Osteoblast (primary cell): ENCODE data around the gene NPPA. TPM values are rescaled to one million over a fixed set of nuclear protein-coding genes. Genes with fewer than 3 reads are reported as not detected.
"Not testable (repeated sequence)": the region's sequence is repeated elsewhere in the genome, so short reads cannot be mapped to it uniquely, and the experiment has no call there.

Experiments
- DNase-seq: peaks from one replicate; pipeline ENCODE4 v3.0.0; 2011; ENCODE audit warnings: low spot score, mixed read lengths; ENCODE audit not compliant: insufficient read length; ENCODE audit errors: missing footprints
- H2AFZ ChIP-seq: 2 replicates; pipeline ENCODE4 v1.6.0; 2011; ENCODE audit warnings: mild to moderate bottlenecking, low read length
- H3K27ac ChIP-seq: 2 replicates; pipeline ENCODE4 v1.5.1; 2011; ENCODE audit warnings: mild to moderate bottlenecking, low read depth, low read length, moderate library complexity
- H3K27me3 ChIP-seq: 2 replicates; pipeline ENCODE4 v1.6.0; 2012; ENCODE audit warnings: mild to moderate bottlenecking, control low read depth, inconsistent platforms, low read length, moderate library complexity; ENCODE audit not compliant: insufficient read depth
- H3K36me3 ChIP-seq: 2 replicates; pipeline ENCODE4 v1.5.1; 2011; ENCODE audit warnings: mild to moderate bottlenecking, low read length, control low read depth, moderate library complexity; ENCODE audit not compliant: insufficient read depth
- H3K4me1 ChIP-seq: 2 replicates; pipeline ENCODE4 v1.5.1; 2011; ENCODE audit warnings: mild to moderate bottlenecking, low read length, control low read depth, moderate library complexity; ENCODE audit not compliant: insufficient read depth
- H3K4me2 ChIP-seq: 2 replicates; pipeline ENCODE4 v1.6.0; 2011; ENCODE audit warnings: mild to moderate bottlenecking, low read length; ENCODE audit not compliant: insufficient read depth
- H3K4me3 ChIP-seq: fragments of 200-600 bp; sonication (generic); 3 replicates; pipeline ENCODE4 v1.5.1; 2012; ENCODE audit warnings: mild to moderate bottlenecking, low read length, inconsistent platforms; ENCODE audit not compliant: insufficient read depth
- H3K79me2 ChIP-seq: 2 replicates; pipeline ENCODE4 v1.6.0; 2012; ENCODE audit warnings: mild to moderate bottlenecking, low read length, control low read depth, inconsistent platforms; ENCODE audit not compliant: insufficient read depth
- H3K9me3 ChIP-seq: 2 replicates; pipeline ENCODE4 v1.5.1; 2011; ENCODE audit warnings: low read depth, low read length, control low read depth
- H4K20me1 ChIP-seq: 2 replicates; pipeline ENCODE4 v1.6.0; 2012; ENCODE audit warnings: mild to moderate bottlenecking, low read length, control low read depth; ENCODE audit not compliant: insufficient read depth
- CTCF ChIP-seq: IDR thresholded peaks from 2 replicates; pipeline ENCODE4 v1.5.1; 2011; ENCODE audit warnings: mild to moderate bottlenecking, low read depth, low read length, moderate library complexity; ENCODE audit errors: extremely low read depth
- total RNA-seq: library from RNA; depleted of rRNA; stranded (reverse); fragments of >200 nt; gene quantifications from 2 replicates; pipeline ENCODE4 v1.2.3, GENCODE V29; 2012

Gene NPPA
- total RNA-seq, 1 donor: not detected

- Histone ChIP-seq H3K9me3 (no peaks in the 10 kb centered on the region), H3K4me2 (peak overlapping the region; percentile 98), H3K4me3 (peak overlapping the region; percentile 98), H2AFZ (peak overlapping the region; percentile 91), H4K20me1 (peaks cover 10% of the 10 kb centered on the region), H3K27ac (peak overlapping the region; percentile 93), H3K79me2 (peaks cover 60% of the 10 kb centered on the region), H3K27me3 (no peaks in the 10 kb centered on the region), H3K36me3 (peaks cover 28% of the 10 kb centered on the region), H3K4me1 (peaks cover 45% of the 10 kb centered on the region)
- DNase-seq: no peak
- TF ChIP-seq CTCF: no peak
Observed at GRCh38 chr1:11804666-11805421, 42.7 kb downstream of the NPPA start.

DNA sequence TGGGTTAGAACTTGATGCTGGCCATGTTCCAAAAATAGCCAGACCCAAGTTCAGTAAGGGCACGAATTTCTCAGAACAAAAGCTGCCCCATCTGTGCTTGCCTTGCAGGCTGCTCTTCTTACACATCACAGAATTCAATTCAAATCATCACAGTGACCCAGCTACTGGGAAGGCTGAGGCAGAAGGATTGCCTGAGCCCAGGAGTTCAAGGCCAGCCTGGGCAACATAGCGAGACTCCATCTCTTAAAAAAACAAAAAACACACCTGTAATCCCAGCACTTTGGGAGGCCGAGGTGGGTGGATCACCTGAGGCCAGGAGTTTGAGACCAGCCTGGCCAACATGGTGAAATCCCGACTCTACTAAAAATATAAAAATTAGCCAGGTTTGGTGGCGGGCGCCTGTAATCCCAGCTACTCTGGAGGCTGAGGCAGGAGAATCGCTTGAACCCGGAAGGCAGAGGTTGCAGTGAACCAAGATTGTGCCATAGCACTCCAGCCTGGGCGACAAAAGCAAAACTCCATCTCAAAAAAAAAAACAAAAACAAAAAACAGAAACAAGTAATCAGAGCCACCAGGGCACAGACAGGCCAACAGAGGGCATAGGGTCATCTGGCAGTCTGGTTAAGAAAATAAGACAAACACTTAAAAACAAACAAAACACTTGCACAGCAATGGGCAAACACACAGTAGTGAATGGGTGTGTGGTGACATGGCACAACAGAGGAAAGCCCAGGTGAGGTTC is 43.5 kb downstream of the NPPA start:
- DNase-seq, H3K27me3 ChIP-seq, H4K20me1 ChIP-seq, H3K9me3 ChIP-seq: not testable (repeated sequence)
- peaks cover 45% of the 10 kb centered on the region for H3K4me1 ChIP-seq
- H3K4me2 ChIP-seq: peak overlapping the region; percentile 98
- H3K36me3 ChIP-seq: peaks cover 20% of the 10 kb centered on the region
- H3K27ac ChIP-seq: peak overlapping the region; percentile 53
- H3K4me3 ChIP-seq: peak overlapping the region; percentile 98
- H2AFZ ChIP-seq: peak overlapping the region; percentile 7
- H3K79me2 ChIP-seq: peaks cover 53% of the 10 kb centered on the region

DNA sequence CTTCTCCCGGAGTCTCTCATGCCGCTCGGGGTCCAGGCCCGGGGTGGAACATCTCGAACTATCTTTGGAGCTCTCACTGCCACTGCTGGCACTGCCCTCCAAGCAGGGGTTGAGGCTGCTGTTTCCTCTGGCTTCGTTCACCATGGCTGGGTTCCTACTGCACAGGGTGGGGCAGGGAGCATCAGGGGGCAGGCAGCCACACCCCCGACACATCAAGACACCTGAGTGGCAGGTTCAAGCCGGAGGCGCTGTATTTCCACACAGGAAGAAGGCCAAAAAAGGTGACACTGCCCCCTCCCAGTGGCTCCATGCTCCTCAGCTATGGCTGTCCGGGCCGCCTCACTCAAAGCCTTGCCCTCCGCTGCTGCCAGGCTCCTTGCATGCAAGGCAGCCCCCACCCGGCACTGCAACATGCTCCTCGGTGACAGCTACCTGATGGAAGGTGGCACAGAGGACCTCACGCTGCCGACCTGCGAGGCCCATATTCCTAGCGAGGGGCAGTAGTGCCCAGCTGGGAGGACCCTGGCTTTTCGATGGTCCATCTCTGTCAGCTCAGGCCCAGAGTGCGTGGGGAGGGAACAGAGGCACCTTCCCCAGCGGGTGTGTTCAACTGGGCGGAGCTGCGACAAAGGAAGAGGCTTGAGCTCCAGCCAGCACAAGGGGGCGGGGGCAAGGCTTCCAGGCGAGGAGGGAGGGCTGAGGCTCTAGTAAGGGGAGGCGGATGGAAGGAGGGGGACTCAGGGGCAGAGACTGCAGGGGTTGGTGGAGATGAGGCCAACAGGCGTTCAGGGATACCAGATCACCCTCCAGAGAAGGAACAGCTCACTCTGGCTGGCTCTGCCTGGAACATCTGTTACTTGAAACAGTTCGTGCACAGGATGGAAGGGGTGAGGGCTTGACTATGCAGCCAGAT is 44.4 kb downstream of the NPPA start:
- Histone ChIP-seq H3K27me3 (no peaks in the 10 kb centered on the region), H3K4me3 (peak overlapping the region; percentile 77), H3K4me2 (peak overlapping the region; percentile 98), H4K20me1 (peaks cover 5% of the 10 kb centered on the region), H3K79me2 (peaks cover 44% of the 10 kb centered on the region), H3K9me3 (no peaks in the 10 kb centered on the region), H3K36me3 (peaks cover 14% of the 10 kb centered on the region), H3K4me1 (peaks cover 45% of the 10 kb centered on the region), H2AFZ (peak overlapping the region; percentile 89), H3K27ac (peak overlapping the region; percentile 26)
- no peak for TF ChIP-seq CTCF
- DNase-seq: peak; percentile 95

- H3K4me1 ChIP-seq: peaks cover 45% of the 10 kb centered on the region
- no peak for DNase-seq
Observed at GRCh38 chr1:11802616-11802972, 45.0 kb downstream of the NPPA start.

More at GRCh38 chr1:11802616-11802972, 45.0 kb downstream of the NPPA start:
- Histone ChIP-seq H3K27ac (peak overlapping the region; percentile 26), H4K20me1 (peaks cover 5% of the 10 kb centered on the region), H3K4me3 (peak overlapping the region; percentile 77), H3K79me2 (peaks cover 38% of the 10 kb centered on the region), H3K36me3 (peaks cover 12% of the 10 kb centered on the region), H2AFZ (peak overlapping the region; percentile 89), H3K9me3 (no peaks in the 10 kb centered on the region), H3K27me3 (no peaks in the 10 kb centered on the region), H3K4me2 (peak overlapping the region; percentile 98)
- no peak for TF ChIP-seq CTCF
